IMR-90 (cell line): ENCODE results near the gene LLPH. TPM values are rescaled to one million over a fixed set of nuclear protein-coding genes. Genes with fewer than 3 reads are reported as not detected.

Source experiments
- ATAC-seq: fragments of 200-7000 bp; cut with Tn5 transposase; 2 replicates; pipeline ENCODE4 v1.9.1; 2020; ENCODE audit warnings: low read depth, mild to moderate bottlenecking, moderate library complexity
- BruUV-seq: library from RNA; stranded (reverse); fragments of 400-500 nt; replicated peaks from 2 replicates; lab custom pipeline; 2021; lab: Mats Ljungman, UMichigan
- CTCF ChIA-PET: fragments of 300-600 bp; formaldehyde crosslinking; extraction: SDS; loops from one replicate; lab custom pipeline; 2021; ENCODE audit warnings: antibody characterized with exemption; lab: Yijun Ruan, JAX
- POLR2A ChIA-PET: fragments of 300-600 bp; sonication (Branson Sonifier 250); formaldehyde crosslinking; loops from one replicate; lab custom pipeline; 2022; ENCODE audit warnings: antibody characterized with exemption; ENCODE audit not compliant: unreplicated experiment; lab: Charles Lee
- DNase-seq: peaks from one replicate; pipeline ENCODE4 v3.0.0; 2013
- H2AFZ ChIP-seq: replicated peaks from 2 replicates; pipeline ENCODE3; 2013; ENCODE audit warnings: low read length, mild to moderate bottlenecking; ENCODE audit not compliant: poor library complexity
- H2AK5ac ChIP-seq: 2 replicates; pipeline ENCODE4 v1.6.1; 2013; ENCODE audit warnings: low read depth, low read length, inconsistent platforms
- H2AK9ac ChIP-seq: replicated peaks from 2 replicates; pipeline ENCODE3; 2013; ENCODE audit warnings: mild to moderate bottlenecking, low read depth, low read length, moderate library complexity; ENCODE audit not compliant: poor library complexity
- H2BK120ac ChIP-seq: 2 replicates; pipeline ENCODE4 v1.6.1; 2013; ENCODE audit warnings: low read depth, low read length, inconsistent platforms
- H2BK15ac ChIP-seq: 3 replicates; pipeline ENCODE4 v1.6.1; 2013; ENCODE audit warnings: low read depth, low read length, inconsistent platforms
- H2BK20ac ChIP-seq: 2 replicates; pipeline ENCODE4 v1.6.1; 2013; ENCODE audit warnings: low read depth, mild to moderate bottlenecking, inconsistent platforms, low read length, moderate library complexity
- H2BK5ac ChIP-seq: 2 replicates; pipeline ENCODE4 v1.6.1; 2013; ENCODE audit warnings: mild to moderate bottlenecking, low read depth, low read length, inconsistent platforms; ENCODE audit not compliant: poor library complexity, severe bottlenecking
- H3K14ac ChIP-seq: replicated peaks from 2 replicates; pipeline ENCODE4 v1.6.1; 2013; ENCODE audit warnings: low read depth, low read length, inconsistent platforms
- H3K18ac ChIP-seq: 2 replicates; pipeline ENCODE4 v1.6.1; 2013; ENCODE audit warnings: low read depth, low read length, control low read depth
- H3K23ac ChIP-seq: 2 replicates; pipeline ENCODE4 v1.6.1; 2013; ENCODE audit warnings: low read depth, low read length, inconsistent platforms
- H3K27ac ChIP-seq: 2 replicates; pipeline ENCODE4 v1.5.1; 2013; ENCODE audit warnings: mild to moderate bottlenecking, control low read depth, low read length; ENCODE audit not compliant: insufficient read depth
- H3K27me3 ChIP-seq: 2 replicates; pipeline ENCODE4 v1.6.1; 2013; ENCODE audit warnings: low read length; ENCODE audit not compliant: control insufficient read depth, insufficient read depth
- H3K36me3 ChIP-seq: 2 replicates; pipeline ENCODE4 v1.6.1; 2013; ENCODE audit warnings: low read length, mixed read lengths; ENCODE audit not compliant: control insufficient read depth, insufficient read depth
- H3K4ac ChIP-seq: 2 replicates; pipeline ENCODE4 v1.6.1; 2013; ENCODE audit warnings: low read depth, low read length, inconsistent platforms
- H3K4me1 ChIP-seq: 2 replicates; pipeline ENCODE4 v1.6.1; 2013; ENCODE audit warnings: low read length, mixed read lengths; ENCODE audit not compliant: control insufficient read depth, insufficient read depth
- H3K4me2 ChIP-seq: 2 replicates; pipeline ENCODE4 v1.6.1; 2013; ENCODE audit warnings: low read depth, mild to moderate bottlenecking, control low read depth, low read length, moderate library complexity
- H3K4me3 ChIP-seq: 2 replicates; pipeline ENCODE4 v1.5.1; 2013; ENCODE audit warnings: low read depth, mild to moderate bottlenecking, control low read depth, low read length, moderate library complexity; ENCODE audit not compliant: insufficient read depth
- H3K56ac ChIP-seq: 2 replicates; pipeline ENCODE4 v1.6.1; 2013; ENCODE audit warnings: low read length, inconsistent platforms; ENCODE audit not compliant: insufficient read depth; ENCODE audit errors: extremely low read depth
- H3K79me1 ChIP-seq, 2 experiments: 2 replicates each; pipeline ENCODE4 v1.6.1; 2013; ENCODE audit warnings: low read length in 2 of 2, inconsistent platforms in 1 of 2, low read depth in 1 of 2
- H3K9ac ChIP-seq: 2 replicates; pipeline ENCODE4 v1.6.1; 2013; ENCODE audit warnings: low read depth, low read length, control low read depth
- H3K9me1 ChIP-seq: 2 replicates; pipeline ENCODE4 v1.6.1; 2013; ENCODE audit warnings: low read length, inconsistent platforms; ENCODE audit not compliant: insufficient read depth
- H3K9me3 ChIP-seq: 2 replicates; pipeline ENCODE4 v1.6.1; 2013; ENCODE audit warnings: low read length; ENCODE audit not compliant: control insufficient read depth, insufficient read depth
- H4K20me1 ChIP-seq: 2 replicates; pipeline ENCODE4 v1.6.1; 2013; ENCODE audit warnings: low read length, inconsistent platforms; ENCODE audit not compliant: insufficient read depth
- H4K5ac ChIP-seq: 2 replicates; pipeline ENCODE4 v1.6.1; 2013; ENCODE audit warnings: mild to moderate bottlenecking, low read depth, low read length, control low read depth
- H4K8ac ChIP-seq, 2 experiments: 2 replicates each; pipeline ENCODE4 v1.6.1; 2013; ENCODE audit warnings: low read depth in 2 of 2, low read length in 2 of 2, control low read depth in 1 of 2, inconsistent platforms in 1 of 2
- H4K91ac ChIP-seq: 2 replicates; pipeline ENCODE4 v1.6.1; 2013; ENCODE audit warnings: low read depth, low read length, inconsistent platforms; ENCODE audit not compliant: insufficient read depth
- BHLHE40 ChIP-seq: fragments of 150-350 bp; IDR thresholded peaks from 2 replicates; pipeline ENCODE4 v1.6.1; 2016; ENCODE audit warnings: mild to moderate bottlenecking, low read depth, low read length
- CEBPB ChIP-seq: IDR thresholded peaks from 2 replicates; pipeline ENCODE4 v1.6.1; 2012; ENCODE audit warnings: low read depth, low read length, improper control_type of control experiment
- FOS ChIP-seq: fragments of 150-350 bp; IDR thresholded peaks from 2 replicates; pipeline ENCODE4 v1.6.1; 2016; ENCODE audit warnings: low read depth, low read length
- MAFK ChIP-seq: IDR thresholded peaks from 2 replicates; pipeline ENCODE4 v1.6.1; 2012; ENCODE audit warnings: low read depth, low read length, improper control_type of control experiment
- NFE2L2 ChIP-seq: fragments of 150-350 bp; IDR thresholded peaks from 2 replicates; pipeline ENCODE4 v1.6.1; 2016; ENCODE audit warnings: low read depth, mild to moderate bottlenecking, low read length
- RAD21 ChIP-seq: IDR thresholded peaks from 2 replicates; pipeline ENCODE4 v1.6.1; 2012; ENCODE audit warnings: low read length, improper control_type of control experiment
- RCOR1 ChIP-seq: IDR thresholded peaks from 2 replicates; pipeline ENCODE4 v1.6.1; 2012; ENCODE audit warnings: mild to moderate bottlenecking, low read length, improper control_type of control experiment; ENCODE audit not compliant: insufficient replicate concordance
- WGBS, 2 experiments: methylation state at CpG; one replicate each; pipeline versions ENCODE4 v1.1.5 to v1.1.7; 2013; ENCODE audit warnings: missing lambda C conversion rate in 2 of 2; ENCODE audit not compliant: insufficient read length in 1 of 2; ENCODE audit errors: extremely low coverage in 2 of 2; 5-methylcytosine and 5-hydroxymethylcytosine counted together
- dilution Hi-C: fragments of 300-500 bp; cut with HindIII; formaldehyde crosslinking; loops from one replicate; pipeline ENCODE4 v1.14.3; 2018; ENCODE audit warnings: low sequenced_read_pairs; ENCODE audit not compliant: unreplicated experiment
- in situ Hi-C: fragments of 300-500 bp; cut with MboI; formaldehyde crosslinking; loops from 3 replicates; pipeline ENCODE4 v1.14.3; 2019; ENCODE audit warnings: low sequenced_read_pairs, inconsistent platforms, mixed read lengths
- intact Hi-C: fragments of 100-400 bp; cut with micrococcal nuclease; formaldehyde crosslinking; loops from 2 replicates; pipeline ENCODE4 v1.10.0; 2022
- polyA plus RNA-seq, 3 experiments: library from polyadenylated mRNA; depleted of rRNA; stranded (reverse); fragments of >200 nt; gene quantifications; 2 replicates each; pipeline ENCODE4 v1.2.3, GENCODE V29; 2012; ENCODE audit warnings: low replicate concordance in 1 of 3
- total RNA-seq: library from RNA; depleted of rRNA; stranded (reverse); fragments of >200 nt; gene quantifications from 2 replicates; pipeline ENCODE4 v1.2.3, GENCODE V29; 2012
- TF ChIP-seq, protein P1 (sequence below): fragments of 150-350 bp; IDR thresholded peaks from 2 replicates; pipeline ENCODE4 v1.6.1; 2016; ENCODE audit warnings: low read depth, mild to moderate bottlenecking, low read length, moderate library complexity, borderline replicate concordance
- TF ChIP-seq, protein P2 (sequence below): conservative IDR thresholded peaks from 2 replicates; pipeline ENCODE4 v1.5.1; 2012; ENCODE audit warnings: mild to moderate bottlenecking, low read depth, low read length, improper control_type of control experiment

The LLPH gene
- total and polyA plus RNA-seq, 2 of the 4 experiments (the other 2 are of a cell fraction) = 2.7 to 17.0 TPM

GRCh38 chr12:66149702-66150398 lies 19.3 kb upstream of the LLPH start:
- dilution Hi-C loops = no loop called here
- Histone ChIP-seq H3K9me3 (no peaks in the 10 kb centered on the region), H2AK5ac (no peak overlapping the region), H3K14ac (no peak overlapping the region), H3K27me3 (no peaks in the 10 kb centered on the region), H3K9me1 (no peaks in the 10 kb centered on the region), H3K27ac (no peak overlapping the region), H2BK15ac (no peak overlapping the region), H3K18ac (no peak overlapping the region), H2AFZ (no peak overlapping the region), H3K56ac (no peak overlapping the region), H2BK20ac (no peak overlapping the region), H4K91ac (no peak overlapping the region), H3K23ac (no peak overlapping the region), H3K36me3 (peaks cover 7% of the 10 kb centered on the region), H3K4ac (no peak overlapping the region), H4K5ac (no peak overlapping the region), H4K20me1 (no peaks in the 10 kb centered on the region; the same call in 1 of the 2 replicates), H2BK120ac (no peak overlapping the region), H3K9ac (no peak overlapping the region), H3K4me2 (no peak overlapping the region), H3K4me1 (no peaks in the 10 kb centered on the region), H2BK5ac (no peak overlapping the region), H2AK9ac (no peak overlapping the region), H3K4me3 (no peak overlapping the region), H4K8ac (no peak overlapping the region), H3K79me1 (peaks cover 7 to 13% of the 10 kb centered on the region in 2 experiments; a peak in 3 of 4 replicates)
- no peak for DNase-seq
- POLR2A ChIA-PET = no interaction called here
- in situ Hi-C loops = loop anchor here (25.0 kb wide), 1 partner anchor 262 kb away; no protein-coding TSS in a partner anchor
- intact Hi-C loops = loop anchor here (5.0 to 10.0 kb wide), 3 partner anchors 257 to 1925 kb away; partner anchors contain the start of gene KICS2
- TF ChIP-seq RCOR1 (no peak), NFE2L2 (no peak), BHLHE40 (no peak), FOS (no peak), RAD21 (no peak), MAFK (no peak), CEBPB (no peak)
- TF ChIP-seq, protein P1, sequence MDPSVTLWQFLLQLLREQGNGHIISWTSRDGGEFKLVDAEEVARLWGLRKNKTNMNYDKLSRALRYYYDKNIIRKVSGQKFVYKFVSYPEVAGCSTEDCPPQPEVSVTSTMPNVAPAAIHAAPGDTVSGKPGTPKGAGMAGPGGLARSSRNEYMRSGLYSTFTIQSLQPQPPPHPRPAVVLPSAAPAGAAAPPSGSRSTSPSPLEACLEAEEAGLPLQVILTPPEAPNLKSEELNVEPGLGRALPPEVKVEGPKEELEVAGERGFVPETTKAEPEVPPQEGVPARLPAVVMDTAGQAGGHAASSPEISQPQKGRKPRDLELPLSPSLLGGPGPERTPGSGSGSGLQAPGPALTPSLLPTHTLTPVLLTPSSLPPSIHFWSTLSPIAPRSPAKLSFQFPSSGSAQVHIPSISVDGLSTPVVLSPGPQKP = no peak
- TF ChIP-seq, protein P2, sequence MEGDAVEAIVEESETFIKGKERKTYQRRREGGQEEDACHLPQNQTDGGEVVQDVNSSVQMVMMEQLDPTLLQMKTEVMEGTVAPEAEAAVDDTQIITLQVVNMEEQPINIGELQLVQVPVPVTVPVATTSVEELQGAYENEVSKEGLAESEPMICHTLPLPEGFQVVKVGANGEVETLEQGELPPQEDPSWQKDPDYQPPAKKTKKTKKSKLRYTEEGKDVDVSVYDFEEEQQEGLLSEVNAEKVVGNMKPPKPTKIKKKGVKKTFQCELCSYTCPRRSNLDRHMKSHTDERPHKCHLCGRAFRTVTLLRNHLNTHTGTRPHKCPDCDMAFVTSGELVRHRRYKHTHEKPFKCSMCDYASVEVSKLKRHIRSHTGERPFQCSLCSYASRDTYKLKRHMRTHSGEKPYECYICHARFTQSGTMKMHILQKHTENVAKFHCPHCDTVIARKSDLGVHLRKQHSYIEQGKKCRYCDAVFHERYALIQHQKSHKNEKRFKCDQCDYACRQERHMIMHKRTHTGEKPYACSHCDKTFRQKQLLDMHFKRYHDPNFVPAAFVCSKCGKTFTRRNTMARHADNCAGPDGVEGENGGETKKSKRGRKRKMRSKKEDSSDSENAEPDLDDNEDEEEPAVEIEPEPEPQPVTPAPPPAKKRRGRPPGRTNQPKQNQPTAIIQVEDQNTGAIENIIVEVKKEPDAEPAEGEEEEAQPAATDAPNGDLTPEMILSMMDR = no peak
- ATAC-seq = no peak
- CTCF ChIA-PET = no interaction called here
- no TSS peak for BruUV-seq
- WGBS, 2 experiments = no CpG with 5 or more reads among the region's 5 CpGs
